RWPE2 (cell line): ENCODE measurements around the gene PPM1L.

Experiments used
- ATAC-seq: fragments of 200-7000 bp; cut with Tn5 transposase; 3 replicates; pipeline ENCODE4 v1.9.1; 2021; ENCODE audit warnings: low read depth
- DNase-seq: peaks from one replicate; pipeline ENCODE4 v3.0.0-alpha.2; 2020; ENCODE audit warnings: low spot score
- H3K27ac ChIP-seq: fragments of 450-650 bp; 2 replicates; pipeline ENCODE4 v1.5.1; 2017; ENCODE audit warnings: mild to moderate bottlenecking; ENCODE audit not compliant: poor library complexity, severe bottlenecking
- H3K27me3 ChIP-seq: fragments of 250-450 bp; sonication (Bioruptor Pico); 2 replicates; pipeline ENCODE4 v1.5.1; 2021; ENCODE audit warnings: mild to moderate bottlenecking, moderate library complexity; ENCODE audit not compliant: insufficient read depth, poor library complexity, severe bottlenecking
- H3K36me3 ChIP-seq: fragments of 250-450 bp; sonication (Bioruptor Pico); 2 replicates; pipeline ENCODE4 v1.5.1; 2020; ENCODE audit warnings: low read depth, mild to moderate bottlenecking, moderate library complexity
- H3K4me1 ChIP-seq: fragments of 250-450 bp; sonication (Bioruptor Pico); 2 replicates; pipeline ENCODE4 v1.5.1; 2021; ENCODE audit warnings: mild to moderate bottlenecking, moderate library complexity; ENCODE audit not compliant: insufficient read depth, poor library complexity, severe bottlenecking
- H3K4me3 ChIP-seq: fragments of 250-450 bp; sonication (Bioruptor Pico); 2 replicates; pipeline ENCODE4 v1.5.1; 2021; ENCODE audit warnings: mild to moderate bottlenecking, moderate library complexity; ENCODE audit not compliant: severe bottlenecking
- H3K9me3 ChIP-seq: fragments of 250-450 bp; sonication (Bioruptor Pico); 2 replicates; pipeline ENCODE4 v1.5.1; 2021; ENCODE audit warnings: mild to moderate bottlenecking, moderate library complexity; ENCODE audit not compliant: severe bottlenecking
- TF ChIP-seq, protein P1 (sequence below): fragments of 450-650 bp; IDR thresholded peaks from one replicate; pipeline ENCODE4 v1.5.1; 2017; ENCODE audit warnings: mild to moderate bottlenecking, moderate library complexity; ENCODE audit not compliant: poor library complexity, severe bottlenecking

Gene PPM1L

DNA sequence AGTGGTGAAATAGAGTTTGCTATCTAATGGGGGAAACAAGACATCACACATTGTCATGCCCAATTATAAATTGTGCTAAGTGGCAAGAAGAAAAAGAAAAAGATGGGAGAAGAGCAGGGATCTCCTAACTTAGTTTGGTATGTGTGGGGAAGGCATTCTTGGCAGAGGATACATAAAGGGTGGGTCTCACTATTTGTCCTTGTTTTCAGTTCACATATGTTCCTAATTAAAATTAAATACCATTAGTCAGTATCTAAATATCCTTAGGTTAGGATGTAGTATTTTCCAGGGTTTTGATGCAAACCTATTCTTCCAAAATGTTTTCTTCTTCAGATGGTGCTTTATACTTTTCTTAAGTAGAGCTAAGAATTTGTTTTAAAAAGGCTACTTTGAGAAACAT, 175.4 kb downstream of the PPM1L start:
- DNase-seq = no peak
- no peaks in the 10 kb centered on the region for H3K9me3 ChIP-seq
- H3K27me3 ChIP-seq = peaks cover 8% of the 10 kb centered on the region
- no peak overlapping the region for H3K4me3 ChIP-seq
- TF ChIP-seq, protein P1, sequence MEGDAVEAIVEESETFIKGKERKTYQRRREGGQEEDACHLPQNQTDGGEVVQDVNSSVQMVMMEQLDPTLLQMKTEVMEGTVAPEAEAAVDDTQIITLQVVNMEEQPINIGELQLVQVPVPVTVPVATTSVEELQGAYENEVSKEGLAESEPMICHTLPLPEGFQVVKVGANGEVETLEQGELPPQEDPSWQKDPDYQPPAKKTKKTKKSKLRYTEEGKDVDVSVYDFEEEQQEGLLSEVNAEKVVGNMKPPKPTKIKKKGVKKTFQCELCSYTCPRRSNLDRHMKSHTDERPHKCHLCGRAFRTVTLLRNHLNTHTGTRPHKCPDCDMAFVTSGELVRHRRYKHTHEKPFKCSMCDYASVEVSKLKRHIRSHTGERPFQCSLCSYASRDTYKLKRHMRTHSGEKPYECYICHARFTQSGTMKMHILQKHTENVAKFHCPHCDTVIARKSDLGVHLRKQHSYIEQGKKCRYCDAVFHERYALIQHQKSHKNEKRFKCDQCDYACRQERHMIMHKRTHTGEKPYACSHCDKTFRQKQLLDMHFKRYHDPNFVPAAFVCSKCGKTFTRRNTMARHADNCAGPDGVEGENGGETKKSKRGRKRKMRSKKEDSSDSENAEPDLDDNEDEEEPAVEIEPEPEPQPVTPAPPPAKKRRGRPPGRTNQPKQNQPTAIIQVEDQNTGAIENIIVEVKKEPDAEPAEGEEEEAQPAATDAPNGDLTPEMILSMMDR = no peak
- ATAC-seq = no peak
- H3K4me1 ChIP-seq = no peaks in the 10 kb centered on the region
- H3K36me3 ChIP-seq = no peaks in the 10 kb centered on the region
- no peak overlapping the region for H3K27ac ChIP-seq

DNA sequence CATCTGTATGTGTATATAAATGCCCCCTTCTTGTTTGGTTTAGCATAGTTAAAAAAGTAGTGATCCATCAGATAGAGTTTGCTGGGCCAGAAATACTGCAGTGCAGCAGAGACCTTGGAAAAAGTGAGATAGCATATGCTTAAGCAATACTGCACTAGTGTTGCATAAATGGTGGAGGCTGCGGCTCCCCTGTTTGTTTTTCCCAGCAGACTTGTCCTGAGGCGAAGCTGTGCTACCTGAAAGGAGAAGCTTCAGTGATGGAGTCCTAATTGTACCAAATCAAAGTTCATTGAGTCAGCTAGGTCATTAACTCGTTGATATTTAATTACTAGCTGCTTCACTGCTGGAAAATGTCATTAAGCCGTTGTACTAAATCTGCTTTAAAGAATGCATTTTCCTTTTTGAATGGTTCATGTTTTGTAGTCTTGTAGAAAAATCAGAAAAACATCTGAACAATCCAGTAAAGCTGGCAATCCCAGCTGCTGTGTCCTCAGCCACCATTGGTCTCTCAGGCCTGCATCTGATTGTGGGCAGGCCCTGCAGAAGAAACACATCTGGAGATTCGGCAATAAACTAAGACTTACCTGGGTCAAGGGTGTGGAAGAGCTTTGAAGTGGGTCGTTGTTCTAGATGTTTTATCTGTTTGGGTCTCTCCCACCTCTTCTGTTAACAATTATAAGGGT, 179.5 kb downstream of the PPM1L start:
- H3K4me3 ChIP-seq = no peak overlapping the region
- DNase-seq = no peak
- H3K9me3 ChIP-seq = no peaks in the 10 kb centered on the region
- no peak overlapping the region for H3K27ac ChIP-seq
- H3K27me3 ChIP-seq = peaks cover 5% of the 10 kb centered on the region
- TF ChIP-seq, protein P1 = no peak
- no peak for ATAC-seq
- no peaks in the 10 kb centered on the region for H3K36me3 ChIP-seq
- H3K4me1 ChIP-seq = no peaks in the 10 kb centered on the region

DNA sequence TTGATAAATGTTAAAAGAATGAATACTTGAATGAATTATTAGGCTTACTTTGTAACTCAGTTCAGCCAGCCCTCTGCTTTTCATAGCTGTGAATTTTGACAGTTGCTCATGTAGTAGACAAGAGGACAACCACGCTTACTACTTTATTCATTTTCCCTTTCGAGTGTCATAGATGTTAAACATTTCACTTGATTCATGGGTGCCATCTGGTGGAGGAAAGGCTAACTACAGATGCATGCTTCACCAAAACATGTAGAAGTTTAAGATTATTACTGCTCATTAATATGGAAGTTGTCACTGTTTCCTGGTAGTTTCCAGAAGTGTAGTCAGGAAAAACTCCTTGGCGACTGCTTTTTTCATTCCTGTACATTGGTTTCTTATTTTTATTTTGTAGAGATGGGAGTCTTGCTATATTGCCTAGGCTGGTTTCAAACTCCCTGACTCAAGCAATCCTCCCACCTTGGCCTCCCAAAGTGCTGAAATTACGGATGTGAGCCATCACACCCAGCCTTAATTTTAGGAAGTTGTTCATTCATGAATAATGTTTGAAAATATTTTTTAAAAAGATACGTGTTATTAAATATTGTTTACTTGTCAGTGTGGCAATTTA, 186.0 kb downstream of the PPM1L start:
- H3K36me3 ChIP-seq = no peaks in the 10 kb centered on the region
- no peaks in the 10 kb centered on the region for H3K9me3 ChIP-seq
- TF ChIP-seq, protein P1 = peak; percentile 86
- H3K27ac ChIP-seq = no peak overlapping the region
- no peaks in the 10 kb centered on the region for H3K4me1 ChIP-seq
- no peak overlapping the region for H3K4me3 ChIP-seq
- ATAC-seq (peak; percentile 63), DNase-seq (no peak)
- no peaks in the 10 kb centered on the region for H3K27me3 ChIP-seq

DNA sequence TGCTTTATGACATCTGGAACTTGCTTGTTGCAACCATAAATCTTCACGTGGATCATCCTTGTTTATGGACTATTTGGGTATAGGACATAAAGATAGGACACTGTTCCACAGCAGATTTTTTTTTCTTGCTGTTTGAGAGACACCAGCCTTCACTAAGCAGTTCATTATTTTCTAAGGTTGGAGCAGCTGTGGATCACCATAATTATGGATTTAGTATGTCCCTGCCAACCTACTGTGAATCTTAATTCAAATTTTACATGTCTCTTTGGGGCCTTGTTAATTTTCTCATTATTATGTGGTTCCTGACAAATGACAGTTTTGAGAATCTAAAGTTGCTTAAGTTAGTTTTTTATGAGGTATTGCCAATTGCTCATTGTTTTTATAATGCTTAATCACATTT, 188.0 kb downstream of the PPM1L start:
- H3K4me3 ChIP-seq = no peak overlapping the region
- no peak for ATAC-seq
- no peaks in the 10 kb centered on the region for H3K9me3 ChIP-seq
- no peaks in the 10 kb centered on the region for H3K4me1 ChIP-seq
- H3K27ac ChIP-seq = no peak overlapping the region
- DNase-seq = no peak
- H3K36me3 ChIP-seq = no peaks in the 10 kb centered on the region
- TF ChIP-seq, protein P1 = no peak
- H3K27me3 ChIP-seq = no peaks in the 10 kb centered on the region

DNA sequence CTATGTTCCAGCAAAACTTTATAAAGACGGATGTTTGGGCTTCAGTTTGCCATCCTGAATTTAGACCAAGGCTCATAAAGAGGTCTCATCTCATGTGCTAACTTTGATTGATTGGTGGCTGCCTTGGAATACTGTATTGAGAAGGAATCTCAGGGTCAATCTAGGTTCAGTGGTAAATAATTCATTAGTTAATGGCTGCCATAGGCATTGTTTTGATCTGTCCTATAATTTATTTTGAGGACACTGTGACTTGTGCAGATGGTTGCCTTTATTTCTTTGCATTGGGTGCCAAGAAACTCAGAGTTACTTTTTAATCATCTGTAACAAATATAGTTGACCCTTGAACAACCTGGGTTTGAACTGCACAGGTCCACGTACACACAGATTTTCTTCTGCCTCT, 189.3 kb downstream of the PPM1L start:
- TF ChIP-seq, protein P1 = no peak
- no peak for DNase-seq
- Histone ChIP-seq H3K27ac (no peak overlapping the region), H3K9me3 (no peaks in the 10 kb centered on the region), H3K4me3 (no peak overlapping the region), H3K36me3 (no peaks in the 10 kb centered on the region), H3K4me1 (no peaks in the 10 kb centered on the region), H3K27me3 (no peaks in the 10 kb centered on the region)
- no peak for ATAC-seq
